Bronchial epithelial cell (primary cell): ENCODE measurements around the gene TIPARP. TPM values are rescaled to one million over a fixed set of nuclear protein-coding genes. Genes with fewer than 3 reads are reported as not detected.

Experiments used
- DNase-seq: peaks from one replicate; pipeline ENCODE4 v3.0.0-alpha.2; 2010; ENCODE audit warnings: low read depth
- FAIRE-seq: peaks from 2 replicates; lab custom pipeline; 2011; peaks lifted over from hg19 to GRCh38; lab: Jason Lieb, UNC
- H3K27me3 ChIP-seq: 2 replicates; pipeline ENCODE4 v1.5.1; 2011; ENCODE audit warnings: low read length; ENCODE audit not compliant: control insufficient read depth, insufficient read depth
- H3K36me3 ChIP-seq: 2 replicates; pipeline ENCODE4 v1.5.1; 2011; ENCODE audit warnings: low read length; ENCODE audit not compliant: control insufficient read depth, insufficient read depth
- H3K4me3 ChIP-seq: 2 replicates; pipeline ENCODE4 v1.5.1; 2011; ENCODE audit warnings: mild to moderate bottlenecking, low read depth, low read length, control low read depth
- CTCF ChIP-seq: IDR thresholded peaks from 2 replicates; pipeline ENCODE4 v1.5.1; 2011; ENCODE audit warnings: mild to moderate bottlenecking, moderate library complexity, low read length, control low read depth, inconsistent platforms; ENCODE audit not compliant: insufficient read depth, severe bottlenecking
- total RNA-seq: library from RNA; depleted of rRNA; stranded (reverse); fragments of >200 nt; gene quantifications from 2 replicates; pipeline ENCODE4 v1.2.1, GENCODE V29; 2014

Gene TIPARP
- total RNA-seq, 1 donor from 2014 or later: 110 TPM

- Histone ChIP-seq H3K36me3 (peaks cover 13% of the 10 kb centered on the region), H3K4me3 (no peak overlapping the region), H3K27me3 (no peaks in the 10 kb centered on the region)
- no peak for DNase-seq
- TF ChIP-seq CTCF: no peak
- FAIRE-seq: no peak
These were observed 20.1 kb downstream of the TIPARP start for GRCh38 chr3:156694536-156694935.

- Histone ChIP-seq H3K27me3 (no peaks in the 10 kb centered on the region), H3K4me3 (no peak overlapping the region), H3K36me3 (peaks cover 7% of the 10 kb centered on the region)
- no peak for FAIRE-seq
- TF ChIP-seq CTCF: no peak
- DNase-seq: no peak
These were observed 28.0 kb downstream of the TIPARP start for GRCh38 chr3:156702367-156702766.

GRCh38 chr3:156704370-156705036 lies 30.1 kb downstream of the TIPARP start:
- Histone ChIP-seq H3K27me3 (no peaks in the 10 kb centered on the region), H3K4me3 (no peak overlapping the region), H3K36me3 (peaks cover 7% of the 10 kb centered on the region)
- DNase-seq (no peak), FAIRE-seq (no peak)
- no peak for TF ChIP-seq CTCF

- DNase-seq (no peak), FAIRE-seq (no peak)
- Histone ChIP-seq H3K36me3 (peaks cover 7% of the 10 kb centered on the region), H3K4me3 (no peak overlapping the region), H3K27me3 (no peaks in the 10 kb centered on the region)
- no peak for TF ChIP-seq CTCF
These were observed 31.6 kb downstream of the TIPARP start for GRCh38 chr3:156705761-156706616.

GRCh38 chr3:156707588-156707987 lies 33.2 kb downstream of the TIPARP start:
- no peak overlapping the region for H3K4me3 ChIP-seq
- no peak for TF ChIP-seq CTCF
- no peak for FAIRE-seq
- DNase-seq: no peak
- no peaks in the 10 kb centered on the region for H3K27me3 ChIP-seq
- peaks cover 7% of the 10 kb centered on the region for H3K36me3 ChIP-seq
